ENCODE measurements around the gene LRRC71.
A peak's percentile ranks its signal among the peaks of the same experiment; 100 is the strongest.

LRRC71 gene

GRCh38 chr1:156905651-156906050, 14.8 kb upstream of the LRRC71 start:
- TF ChIP-seq, protein P1, sequence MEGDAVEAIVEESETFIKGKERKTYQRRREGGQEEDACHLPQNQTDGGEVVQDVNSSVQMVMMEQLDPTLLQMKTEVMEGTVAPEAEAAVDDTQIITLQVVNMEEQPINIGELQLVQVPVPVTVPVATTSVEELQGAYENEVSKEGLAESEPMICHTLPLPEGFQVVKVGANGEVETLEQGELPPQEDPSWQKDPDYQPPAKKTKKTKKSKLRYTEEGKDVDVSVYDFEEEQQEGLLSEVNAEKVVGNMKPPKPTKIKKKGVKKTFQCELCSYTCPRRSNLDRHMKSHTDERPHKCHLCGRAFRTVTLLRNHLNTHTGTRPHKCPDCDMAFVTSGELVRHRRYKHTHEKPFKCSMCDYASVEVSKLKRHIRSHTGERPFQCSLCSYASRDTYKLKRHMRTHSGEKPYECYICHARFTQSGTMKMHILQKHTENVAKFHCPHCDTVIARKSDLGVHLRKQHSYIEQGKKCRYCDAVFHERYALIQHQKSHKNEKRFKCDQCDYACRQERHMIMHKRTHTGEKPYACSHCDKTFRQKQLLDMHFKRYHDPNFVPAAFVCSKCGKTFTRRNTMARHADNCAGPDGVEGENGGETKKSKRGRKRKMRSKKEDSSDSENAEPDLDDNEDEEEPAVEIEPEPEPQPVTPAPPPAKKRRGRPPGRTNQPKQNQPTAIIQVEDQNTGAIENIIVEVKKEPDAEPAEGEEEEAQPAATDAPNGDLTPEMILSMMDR (IDR thresholded peaks at IDR 0.05), result no peak
- TF ChIP-seq ZFX (IDR thresholded peaks at IDR 0.05; ENCODE audit: borderline replicate concordance), result no peak
- no peak overlapping the region for H3K27ac ChIP-seq

DNA sequence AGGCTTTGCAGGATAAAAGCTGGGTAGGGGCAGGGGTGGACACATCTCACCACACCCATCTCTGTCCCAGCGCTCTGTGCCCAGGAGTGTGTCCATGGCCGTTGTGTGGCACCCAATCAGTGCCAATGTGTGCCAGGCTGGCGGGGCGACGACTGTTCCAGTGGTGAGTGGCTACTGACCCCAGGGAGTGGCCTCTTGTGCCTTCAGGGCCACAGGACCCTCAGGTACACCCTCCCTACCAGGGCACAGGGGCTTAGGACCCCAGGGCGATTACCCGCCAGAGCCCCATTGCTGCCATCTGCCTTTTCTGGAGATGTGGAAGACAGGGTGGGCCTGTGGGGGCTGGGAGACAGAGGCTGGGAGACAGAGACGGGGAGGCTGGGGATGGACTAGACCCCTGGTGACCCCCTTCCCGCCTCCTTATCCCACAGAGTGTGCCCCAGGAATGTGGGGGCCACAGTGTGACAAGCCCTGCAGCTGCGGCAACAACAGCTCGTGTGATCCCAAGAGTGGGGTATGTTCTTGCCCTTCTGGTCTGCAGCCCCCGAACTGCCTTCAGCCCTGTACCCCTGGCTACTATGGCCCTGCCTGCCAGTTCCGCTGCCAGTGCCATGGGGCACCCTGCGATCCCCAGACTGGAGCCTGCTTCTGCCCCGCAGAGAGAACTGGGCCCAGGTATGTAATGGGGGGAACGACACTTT, 14.1 kb upstream of the LRRC71 start:
- TF ChIP-seq, protein P1 (IDR thresholded peaks at IDR 0.05), result no peak
- TF ChIP-seq ZFX (IDR thresholded peaks at IDR 0.05; ENCODE audit: borderline replicate concordance), result no peak
- H3K27ac ChIP-seq, result no peak overlapping the region

DNA sequence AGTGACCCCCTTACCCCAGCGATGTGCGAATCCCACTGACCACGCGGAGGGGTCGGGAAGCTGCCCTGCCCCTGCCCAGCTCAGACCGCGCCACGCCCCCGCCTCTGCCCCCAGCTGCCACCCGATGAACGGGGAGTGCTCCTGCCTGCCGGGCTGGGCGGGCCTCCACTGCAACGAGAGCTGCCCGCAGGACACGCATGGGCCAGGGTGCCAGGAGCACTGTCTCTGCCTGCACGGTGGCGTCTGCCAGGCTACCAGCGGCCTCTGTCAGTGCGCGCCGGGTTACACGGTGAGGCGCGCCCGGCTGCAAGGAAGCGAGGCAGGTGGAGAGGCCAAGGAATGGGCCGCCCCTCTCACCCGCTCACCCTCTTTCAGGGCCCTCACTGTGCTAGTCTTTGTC, 11.9 kb upstream of the LRRC71 start:
- TF ChIP-seq, protein P1 (IDR thresholded peaks at IDR 0.05), result no peak
- no peak for TF ChIP-seq ZFX (IDR thresholded peaks at IDR 0.05; ENCODE audit: borderline replicate concordance)
- H3K27ac ChIP-seq, result no peak overlapping the region

- no peak overlapping the region for H3K27ac ChIP-seq
- TF ChIP-seq ZFX (IDR thresholded peaks at IDR 0.05; ENCODE audit: borderline replicate concordance), result no peak
- TF ChIP-seq, protein P1 (IDR thresholded peaks at IDR 0.05), result no peak
These were observed 11.5 kb upstream of the LRRC71 start for GRCh38 chr1:156908955-156909354.

- TF ChIP-seq, protein P1 (IDR thresholded peaks at IDR 0.05), result no peak
- TF ChIP-seq ZFX (IDR thresholded peaks at IDR 0.05; ENCODE audit: borderline replicate concordance), result no peak
- H3K27ac ChIP-seq, result no peak overlapping the region
These were observed 10.8 kb upstream of the LRRC71 start for GRCh38 chr1:156909671-156910070.

- no peak for TF ChIP-seq ZFX (IDR thresholded peaks at IDR 0.05; ENCODE audit: borderline replicate concordance)
- TF ChIP-seq, protein P1 (IDR thresholded peaks at IDR 0.05), result peak; percentile 99
- H3K27ac ChIP-seq, result no peak overlapping the region
These were observed 10.1 kb upstream of the LRRC71 start for GRCh38 chr1:156910309-156910782.

GRCh38 chr1:156911577-156912298, 8.7 kb upstream of the LRRC71 start:
- TF ChIP-seq ZFX (IDR thresholded peaks at IDR 0.05; ENCODE audit: borderline replicate concordance), result no peak
- TF ChIP-seq, protein P1 (IDR thresholded peaks at IDR 0.05), result no peak
- no peak overlapping the region for H3K27ac ChIP-seq

Data from 22Rv1 (cell line).